Endometrial microvascular endothelial cells (primary cell): Measurements from ENCODE around the gene CTNND2. TPM values are rescaled to one million over a fixed set of nuclear protein-coding genes. Genes with fewer than 3 reads are reported as not detected.
"Not testable (repeated sequence)": the region's sequence is repeated elsewhere in the genome, so short reads cannot be mapped to it uniquely, and the experiment has no call there.

ENCODE experiments used
- in situ Hi-C: cut with HindIII; loops from 2 replicates; pipeline ENCODE4 v1.10.0; 2017; ENCODE audit warnings: low sequenced_read_pairs, low pct_unique_long_range_greater_than_20kb; ENCODE audit errors: inconsistent ontology term
- total RNA-seq: library from RNA; depleted of rRNA; stranded (reverse); fragments of >200 nt; gene quantifications from one replicate; pipeline ENCODE4 v1.2.3, GENCODE V29; 2015; ENCODE audit errors: inconsistent ontology term

Gene CTNND2
- total RNA-seq, 1 donor from 2014 or later: not detected

- in situ Hi-C loops: no loop called here
These were observed 582.1 kb downstream of the CTNND2 start for GRCh38 chr5:11322133-11322532.

GRCh38 chr5:11319836-11320580 lies 584.2 kb downstream of the CTNND2 start:
- in situ Hi-C loops: no loop called here

- in situ Hi-C loops: not testable (repeated sequence)
These were observed 590.6 kb downstream of the CTNND2 start for GRCh38 chr5:11313694-11314093.

- in situ Hi-C loops: no loop called here
These were observed 592.5 kb downstream of the CTNND2 start for GRCh38 chr5:11311731-11312130.

GRCh38 chr5:11311272-11311671 lies 593.0 kb downstream of the CTNND2 start:
- in situ Hi-C loops: no loop called here

GRCh38 chr5:11310158-11310557 lies 594.1 kb downstream of the CTNND2 start:
- in situ Hi-C loops: no loop called here

- in situ Hi-C loops: no loop called here
These were observed 597.9 kb downstream of the CTNND2 start for GRCh38 chr5:11306365-11306764.

- in situ Hi-C loops: no loop called here
These were observed 599.0 kb downstream of the CTNND2 start for GRCh38 chr5:11305245-11305644.

- in situ Hi-C loops: no loop called here
These were observed 599.6 kb downstream of the CTNND2 start for GRCh38 chr5:11304641-11305040.

- in situ Hi-C loops: no loop called here
These were observed 601.6 kb downstream of the CTNND2 start for GRCh38 chr5:11302663-11303062.

GRCh38 chr5:11301171-11301570 lies 603.1 kb downstream of the CTNND2 start:
- in situ Hi-C loops: no loop called here

GRCh38 chr5:11300736-11301135 lies 603.5 kb downstream of the CTNND2 start:
- in situ Hi-C loops: no loop called here

GRCh38 chr5:11298877-11299276 lies 605.4 kb downstream of the CTNND2 start:
- in situ Hi-C loops: no loop called here

GRCh38 chr5:11293523-11293922 lies 610.7 kb downstream of the CTNND2 start:
- in situ Hi-C loops: no loop called here

- in situ Hi-C loops: no loop called here
These were observed 611.4 kb downstream of the CTNND2 start for GRCh38 chr5:11292648-11293356.

GRCh38 chr5:11289733-11290132 lies 614.5 kb downstream of the CTNND2 start:
- in situ Hi-C loops: no loop called here

- in situ Hi-C loops: no loop called here
These were observed 615.0 kb downstream of the CTNND2 start for GRCh38 chr5:11289208-11289607.

GRCh38 chr5:11281842-11282241 lies 622.4 kb downstream of the CTNND2 start:
- in situ Hi-C loops: no loop called here

- in situ Hi-C loops: no loop called here
These were observed 626.9 kb downstream of the CTNND2 start for GRCh38 chr5:11277323-11277722.

- in situ Hi-C loops: no loop called here
These were observed 630.9 kb downstream of the CTNND2 start for GRCh38 chr5:11273180-11273903.
